MM.1S (cell line): ENCODE data around the gene CTSE.

ENCODE experiments used
- DNase-seq: peaks from one replicate; pipeline ENCODE4 v3.0.0-alpha.2; 2015
- H2AFZ ChIP-seq: fragments of 300-600 bp; sonication (generic); 2 replicates; pipeline ENCODE4 v1.6.0; 2016; ENCODE audit warnings: antibody characterized with exemption, low read length
- H3F3A ChIP-seq: fragments of 300-600 bp; sonication (generic); 2 replicates; pipeline ENCODE4 v1.6.1; 2016; ENCODE audit warnings: mild to moderate bottlenecking, antibody characterized with exemption, low read length, moderate library complexity, mixed read lengths; ENCODE audit not compliant: insufficient read depth
- H3K27ac ChIP-seq: fragments of 300-600 bp; sonication (generic); 2 replicates; pipeline ENCODE4 v1.5.1; 2016; ENCODE audit warnings: mild to moderate bottlenecking, low read length
- H3K27me3 ChIP-seq: fragments of 300-600 bp; sonication (generic); replicated peaks from 2 replicates; pipeline ENCODE4 v1.6.0; 2016; ENCODE audit warnings: low read length; ENCODE audit not compliant: insufficient read depth
- H3K36me3 ChIP-seq: fragments of 300-600 bp; sonication (generic); replicated peaks from 2 replicates; pipeline ENCODE4 v1.6.1; 2016; ENCODE audit warnings: mild to moderate bottlenecking, low read length, mixed read lengths; ENCODE audit not compliant: insufficient read depth
- H3K4me1 ChIP-seq: fragments of 300-600 bp; sonication (generic); 2 replicates; pipeline ENCODE4 v1.6.1; 2016; ENCODE audit warnings: low read length, mixed read lengths
- H3K4me2 ChIP-seq: fragments of 300-600 bp; sonication (generic); 2 replicates; pipeline ENCODE4 v1.6.0; 2016; ENCODE audit warnings: low read depth, low read length
- H3K4me3 ChIP-seq: fragments of 300-600 bp; sonication (generic); 2 replicates; pipeline ENCODE4 v1.5.1; 2016; ENCODE audit warnings: low read length, mixed read lengths
- H3K79me2 ChIP-seq: fragments of 300-600 bp; sonication (generic); 2 replicates; pipeline ENCODE4 v1.6.1; 2016; ENCODE audit warnings: mixed run types, low read length, mixed read lengths
- H3K9ac ChIP-seq: fragments of 300-600 bp; sonication (generic); 2 replicates; pipeline ENCODE4 v1.6.1; 2016; ENCODE audit warnings: low read length, mixed read lengths
- H3K9me2 ChIP-seq: fragments of 300-600 bp; sonication (generic); replicated peaks from 2 replicates; pipeline ENCODE4 v1.6.1; 2016; ENCODE audit warnings: mild to moderate bottlenecking, low read length, mixed read lengths; ENCODE audit not compliant: insufficient read depth
- H3K9me3 ChIP-seq: fragments of 300-600 bp; sonication (generic); replicated peaks from 2 replicates; pipeline ENCODE4 v1.6.1; 2016; ENCODE audit warnings: mild to moderate bottlenecking, low read length, mixed read lengths; ENCODE audit not compliant: insufficient read depth
- H4K20me1 ChIP-seq: fragments of 300-600 bp; sonication (generic); 2 replicates; pipeline ENCODE4 v1.6.1; 2016; ENCODE audit warnings: mild to moderate bottlenecking, low read length, moderate library complexity, mixed read lengths; ENCODE audit not compliant: insufficient read depth
- CTCF ChIP-seq: fragments of 300-600 bp; sonication (generic); IDR thresholded peaks from 2 replicates; pipeline ENCODE4 v1.5.1; 2016; ENCODE audit warnings: antibody characterized with exemption, low read length, mixed read lengths
- EZH2 ChIP-seq: fragments of 300-600 bp; sonication (generic); optimal IDR thresholded peaks from 2 replicates; pipeline ENCODE3; 2017; ENCODE audit warnings: low read depth, mild to moderate bottlenecking, antibody characterized with exemption, low read length, mixed read lengths
- EZH2phosphoT487 ChIP-seq: fragments of 300-600 bp; sonication (generic); IDR thresholded peaks from 2 replicates; pipeline ENCODE4 v1.6.1; 2018; ENCODE audit warnings: antibody characterized with exemption, low read length

The CTSE gene

GRCh38 chr1:206023695-206024094, at the start of gene CTSE:
Gene CTSE, minus strand, starts transcription at chr1:206023895. Its CDS starts 104 bp downstream, at chr1:206023791.
- no peak for TF ChIP-seq EZH2phosphoT487
- no peak for TF ChIP-seq EZH2
- TF ChIP-seq CTCF = no peak
- no peak within 1 kb of the TSS for H3K27ac ChIP-seq
- no peaks in the 10 kb centered on the region for H3K36me3 ChIP-seq

GRCh38 chr1:206070627-206071304, 47.1 kb upstream of the CTSE start:
- Histone ChIP-seq H4K20me1 (no peaks in the 10 kb centered on the region), H3K4me2 (no peak overlapping the region), H3K4me3 (no peak overlapping the region), H3K4me1 (peaks cover 26% of the 10 kb centered on the region), H3F3A (peaks cover 26% of the 10 kb centered on the region), H3K36me3 (no peaks in the 10 kb centered on the region), H3K27me3 (no peaks in the 10 kb centered on the region), H3K9ac (no peak overlapping the region), H3K27ac (no peak overlapping the region), H3K79me2 (0 out of 2 replicates have a peak, but pooled peaks cover 4% of the 10 kb centered on the region), H2AFZ (no peak overlapping the region), H3K9me2 (no peaks in the 10 kb centered on the region), H3K9me3 (no peaks in the 10 kb centered on the region)
- TF ChIP-seq EZH2 (no peak), CTCF (no peak), EZH2phosphoT487 (no peak)
- no peak for DNase-seq

More at GRCh38 chr1:206023695-206024094, at the start of gene CTSE:
- no peak for DNase-seq
- Histone ChIP-seq H3K79me2 (no peaks in the 10 kb centered on the region), H4K20me1 (no peaks in the 10 kb centered on the region), H3K9ac (no peak within 1 kb of the TSS), H3K4me1 (no peaks in the 10 kb centered on the region), H2AFZ (no peak within 1 kb of the TSS), H3K4me2 (no peak within 1 kb of the TSS), H3K27me3 (no peaks in the 10 kb centered on the region), H3K9me2 (no peaks in the 10 kb centered on the region), H3K4me3 (no peak within 1 kb of the TSS), H3F3A (no peaks in the 10 kb centered on the region), H3K9me3 (no peaks in the 10 kb centered on the region)

GRCh38 chr1:206068314-206068713, 44.6 kb upstream of the CTSE start:
- peak overlapping the region; percentile 1; the same call in 1 of the 2 replicates for H3K4me3 ChIP-seq
- TF ChIP-seq CTCF = no peak
- no peak for TF ChIP-seq EZH2phosphoT487
- no peak for TF ChIP-seq EZH2
- H3K9me2 ChIP-seq = no peaks in the 10 kb centered on the region
- no peaks in the 10 kb centered on the region for H3K9me3 ChIP-seq
- no peak overlapping the region for H2AFZ ChIP-seq
- H3K9ac ChIP-seq = peak overlapping the region; percentile 49
- H3F3A ChIP-seq = peaks cover 29% of the 10 kb centered on the region
- no peak for DNase-seq
- no peaks in the 10 kb centered on the region for H3K36me3 ChIP-seq
- 0 out of 2 replicates have a peak, but pooled peaks cover 4% of the 10 kb centered on the region for H3K79me2 ChIP-seq
- H3K27me3 ChIP-seq = no peaks in the 10 kb centered on the region
- peak overlapping the region; percentile 64 for H3K27ac ChIP-seq
- no peaks in the 10 kb centered on the region for H4K20me1 ChIP-seq
- peak overlapping the region; percentile 38 for H3K4me2 ChIP-seq
- peaks cover 32% of the 10 kb centered on the region for H3K4me1 ChIP-seq
